ENCODE data around the gene SP2. TPM values are rescaled to one million over a fixed set of nuclear protein-coding genes. Genes with fewer than 3 reads are reported as not detected.
A peak's percentile ranks its signal among the peaks of the same experiment; 100 is the strongest.

Gene SP2
- total RNA-seq (2014; rRNA removed; shearing (Covaris generic)) = 0.98 and 1.6 TPM in 2 replicates

DNA sequence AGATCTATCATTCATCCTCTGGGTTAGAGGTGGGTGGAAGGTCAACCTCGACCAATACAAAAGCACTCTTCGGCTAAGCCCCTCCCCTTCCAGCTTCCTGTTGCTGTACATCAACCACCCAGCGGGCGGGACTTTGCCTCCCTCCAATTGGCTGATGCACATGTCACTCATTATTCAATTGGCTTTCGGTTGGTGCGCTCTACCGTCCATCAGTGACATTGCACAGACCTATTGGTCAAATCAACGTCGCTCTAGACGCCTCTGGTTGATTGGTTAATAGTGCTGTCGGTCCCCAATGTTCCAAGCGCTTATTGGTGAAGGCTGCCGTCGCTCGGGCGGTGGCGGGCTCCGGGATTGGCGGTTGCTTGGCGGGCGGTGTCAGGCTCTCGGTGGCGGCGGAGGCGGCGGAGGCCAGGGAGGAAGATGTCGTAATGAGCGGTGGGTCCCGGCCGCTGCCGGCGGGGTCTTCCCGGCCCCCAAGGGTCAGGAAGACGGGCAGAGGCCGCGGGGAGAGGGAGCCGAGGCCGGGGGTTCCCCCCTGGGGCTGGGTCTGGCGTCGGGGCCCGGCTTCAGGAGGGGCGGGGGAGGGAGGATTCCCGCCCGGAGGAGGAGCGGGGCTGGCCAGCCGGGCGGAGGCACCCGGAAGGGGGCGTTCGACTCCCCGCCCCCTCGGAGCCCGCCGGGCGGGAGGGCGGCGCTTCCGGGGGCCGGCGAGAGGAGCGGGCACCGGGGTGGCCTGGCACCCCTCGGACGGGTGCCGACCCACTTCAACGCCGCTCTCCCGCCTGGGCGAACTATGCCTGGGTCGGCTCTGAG is at the start of gene SP2:
SP2 (plus strand) TSS at position 381 of the 816 bp plus-strand sequence; CDS start at position 432, 51 bp downstream.
- peak; percentile 100 for DNase-seq (ENCODE audit: low read depth)

DNA sequence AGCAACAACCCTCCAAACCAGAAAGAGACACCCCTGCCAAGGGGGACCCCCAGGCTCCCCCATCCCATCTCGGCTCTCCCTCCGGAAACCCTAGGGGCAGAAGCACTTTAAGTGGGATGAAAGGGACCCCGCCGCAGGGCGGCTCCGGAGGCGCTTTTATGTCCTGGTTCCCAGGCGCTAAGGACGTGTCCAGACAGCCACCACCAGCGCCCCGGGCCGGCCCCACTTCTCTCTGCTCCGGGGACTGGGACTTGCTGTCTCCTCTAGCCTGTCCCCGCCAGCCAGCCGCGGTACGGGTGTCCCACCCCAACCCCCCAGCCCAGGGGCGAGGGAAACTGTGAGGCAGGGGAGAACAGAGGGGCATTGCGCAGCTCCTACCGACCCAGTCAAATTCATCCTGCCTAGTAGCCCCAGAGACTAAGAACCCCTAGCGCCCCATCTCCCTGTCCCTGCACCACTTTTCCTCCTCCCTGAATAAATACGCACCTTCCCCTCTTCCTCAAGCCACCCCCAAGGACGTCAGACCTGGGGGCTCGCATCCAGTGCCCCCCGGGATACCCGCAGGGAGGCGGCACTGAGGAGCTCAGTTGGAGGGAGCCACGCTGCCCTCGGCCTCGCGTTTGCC is 49.2 kb upstream of the SP2 start:
- DNase-seq (ENCODE audit: low read depth) = no peak

DNA sequence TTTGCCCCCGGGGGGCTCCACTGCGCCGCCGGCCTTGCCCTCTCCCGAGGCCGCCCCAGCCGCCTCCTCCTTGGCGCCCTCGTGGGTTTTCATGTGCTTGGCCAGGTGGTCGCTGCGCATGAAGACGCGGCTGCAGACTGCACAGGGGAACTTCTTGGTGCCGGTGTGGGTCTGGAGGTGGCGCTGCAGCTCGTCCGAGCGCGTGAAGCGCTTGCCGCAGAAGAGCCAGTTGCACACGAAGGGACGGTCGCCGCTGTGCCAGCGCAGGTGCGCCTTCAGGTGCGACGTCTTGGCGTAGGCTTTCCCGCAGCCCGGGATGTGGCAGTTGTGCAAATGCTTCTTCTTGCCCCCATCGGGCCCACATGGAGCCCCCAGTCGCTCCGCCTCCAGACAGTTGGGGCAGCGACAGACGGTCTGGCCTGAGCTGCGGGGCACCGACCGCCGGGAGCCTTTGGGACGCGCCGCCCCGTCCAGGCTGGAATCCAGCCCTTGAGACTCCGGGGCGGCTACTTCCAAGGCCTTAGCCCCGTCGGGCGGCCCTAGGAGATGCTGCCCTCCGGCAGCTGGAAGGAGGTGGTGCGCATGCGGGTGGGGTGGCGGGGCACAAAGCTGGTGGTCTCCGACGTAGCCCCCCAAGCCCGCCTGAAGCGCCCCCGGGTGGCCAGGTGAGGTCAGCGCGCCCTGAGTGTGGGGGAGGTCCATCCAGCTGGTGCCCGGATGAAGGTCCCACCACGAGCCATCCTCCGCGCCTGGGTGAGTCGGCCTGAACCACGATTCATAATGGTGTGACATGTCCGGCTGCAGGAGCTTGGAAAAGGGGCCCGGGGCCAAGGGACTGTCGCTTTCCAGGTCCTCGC is 48.5 kb upstream of the SP2 start:
- DNase-seq (ENCODE audit: low read depth) = no peak

DNA sequence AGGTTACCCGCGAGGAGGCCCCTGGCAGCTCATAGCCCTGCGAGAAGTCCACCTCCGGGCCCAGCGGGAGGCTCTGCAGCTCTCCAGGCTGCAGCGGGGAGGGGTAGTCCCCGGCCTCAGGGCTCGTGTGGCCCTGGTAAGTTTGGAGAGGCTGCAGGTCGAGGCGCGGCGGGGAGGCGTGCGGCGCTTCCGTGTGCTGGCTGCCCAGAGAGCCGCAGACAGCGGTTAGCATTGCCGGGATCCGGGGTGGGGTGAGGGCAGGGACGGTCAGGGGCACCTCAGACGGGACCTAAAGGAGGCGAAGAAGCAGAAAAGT is 47.9 kb upstream of the SP2 start:
- DNase-seq (ENCODE audit: low read depth) = no peak

DNA sequence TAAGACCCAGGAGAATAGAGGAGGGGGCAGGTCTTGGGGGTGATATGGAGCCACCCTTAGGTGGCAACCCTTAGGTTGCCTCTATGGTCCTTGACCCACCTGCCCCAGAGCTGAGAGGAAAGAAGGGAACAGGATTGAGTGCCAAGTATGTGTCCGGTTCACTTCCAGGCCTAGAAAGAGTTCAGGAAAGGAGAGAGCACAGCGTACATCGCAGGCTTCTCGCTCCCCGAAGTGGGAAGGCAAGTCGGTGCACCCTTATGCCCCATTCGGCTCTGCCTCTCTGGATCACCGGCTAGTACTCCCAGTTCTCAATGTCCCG is 45.7 kb upstream of the SP2 start:
- DNase-seq (ENCODE audit: low read depth) = no peak

DNA sequence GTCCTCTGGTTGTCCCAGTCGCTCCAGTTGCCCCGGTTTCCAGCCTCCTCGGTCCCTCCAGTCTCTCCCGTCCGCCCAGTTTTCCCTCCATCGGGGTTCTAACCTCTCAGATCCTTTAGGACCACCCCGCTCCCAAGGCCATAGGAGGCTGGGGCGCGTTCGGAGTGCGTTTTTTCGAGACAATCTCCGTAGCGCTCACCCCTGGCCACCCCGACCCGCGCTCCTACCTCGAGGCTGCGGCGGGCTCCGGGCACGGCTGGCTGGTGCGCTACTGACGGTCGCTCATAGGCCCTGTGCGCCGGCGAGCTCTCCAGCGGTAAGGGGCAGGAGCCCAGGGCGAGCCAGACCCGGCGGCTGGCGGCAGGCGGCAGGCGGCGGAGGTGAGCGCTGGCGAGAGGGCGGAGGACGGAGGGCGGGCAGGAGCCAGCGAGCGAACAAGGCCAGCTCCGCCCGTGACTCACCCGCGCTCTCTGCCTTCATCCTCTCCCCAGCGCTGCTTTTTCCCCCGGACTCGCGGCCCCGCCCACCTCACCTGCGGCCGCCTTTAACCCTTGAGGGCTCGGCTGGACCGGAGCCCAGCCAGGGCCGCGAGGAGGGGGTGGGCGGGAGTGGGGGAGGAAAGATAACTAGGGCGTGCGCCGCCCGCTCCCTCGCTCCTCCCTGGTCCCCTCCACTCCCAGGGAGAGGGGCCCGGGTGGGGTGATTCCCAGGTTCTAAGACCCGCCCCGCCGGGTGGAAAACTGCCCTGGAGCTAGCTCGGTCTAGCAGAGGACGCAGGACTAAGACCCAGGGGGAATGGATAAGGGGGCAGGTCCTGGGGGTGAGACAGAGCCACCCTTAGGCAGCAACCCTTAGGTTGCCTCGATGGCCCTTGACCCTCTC is 45.1 kb upstream of the SP2 start, which contains the start of gene SP6:
SP6 (minus strand) TSS at position 472 of the 882 bp plus-strand sequence. CDS start 2,734 bp downstream, outside the sequence.
- DNase-seq (ENCODE audit: low read depth) = peak; percentile 52

DNA sequence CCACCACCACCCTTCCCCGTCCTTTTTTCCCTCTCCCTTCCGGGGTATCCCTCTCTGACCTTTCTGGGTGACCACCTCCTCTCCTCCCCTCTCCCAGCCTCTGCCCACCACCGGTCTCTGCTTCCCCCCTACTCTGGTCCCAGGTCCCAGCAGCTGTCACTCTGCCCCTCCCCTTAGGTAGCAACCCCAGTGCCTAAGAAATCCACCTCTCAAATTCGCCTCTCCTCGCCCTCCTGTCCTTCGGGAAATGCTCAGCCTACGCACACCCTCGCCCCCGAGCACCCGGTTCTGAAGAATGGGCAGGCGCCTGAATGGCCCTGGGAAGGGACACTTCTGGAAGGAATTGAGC is 44.3 kb upstream of the SP2 start:
- no peak for DNase-seq (ENCODE audit: low read depth)

DNA sequence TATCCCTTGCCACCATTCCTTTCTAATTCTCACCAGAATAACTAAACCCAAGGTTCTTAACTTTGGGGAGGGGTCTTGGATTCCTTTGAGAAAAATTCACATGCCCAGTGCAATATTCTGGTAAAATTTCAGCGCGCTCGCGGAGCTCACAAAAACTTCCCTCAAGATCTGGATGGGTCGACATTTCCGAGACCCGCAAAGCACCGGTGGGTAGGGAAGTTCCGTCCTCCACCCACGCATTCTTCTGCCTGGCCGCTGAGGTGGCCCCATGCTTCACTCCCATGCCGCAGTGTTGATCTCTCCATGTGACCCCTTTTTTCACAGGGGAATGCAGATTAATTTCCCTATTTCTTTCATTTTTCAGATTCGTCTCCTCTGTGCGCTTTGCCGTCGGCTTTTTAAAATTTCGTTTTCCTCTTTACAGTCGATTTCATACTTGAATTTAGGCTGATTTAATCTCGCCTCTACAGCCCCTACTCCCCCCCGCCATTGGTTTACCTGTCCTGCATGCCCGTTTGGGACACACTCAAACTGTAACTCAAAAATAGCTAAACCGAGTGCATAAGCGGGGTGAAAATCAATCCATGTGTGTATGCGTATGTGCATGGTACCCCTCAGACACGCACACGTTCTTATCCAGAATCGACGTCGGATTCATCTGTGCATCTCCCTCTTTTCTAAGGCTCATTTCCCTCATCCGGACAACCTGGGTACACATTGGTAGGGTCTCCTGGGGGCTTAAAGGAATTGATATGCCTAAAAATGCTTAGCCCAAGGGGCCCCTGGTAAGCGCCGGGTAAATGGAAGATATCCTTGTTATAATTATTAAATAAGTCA is 43.7 kb upstream of the SP2 start:
- no peak for DNase-seq (ENCODE audit: low read depth)

DNA sequence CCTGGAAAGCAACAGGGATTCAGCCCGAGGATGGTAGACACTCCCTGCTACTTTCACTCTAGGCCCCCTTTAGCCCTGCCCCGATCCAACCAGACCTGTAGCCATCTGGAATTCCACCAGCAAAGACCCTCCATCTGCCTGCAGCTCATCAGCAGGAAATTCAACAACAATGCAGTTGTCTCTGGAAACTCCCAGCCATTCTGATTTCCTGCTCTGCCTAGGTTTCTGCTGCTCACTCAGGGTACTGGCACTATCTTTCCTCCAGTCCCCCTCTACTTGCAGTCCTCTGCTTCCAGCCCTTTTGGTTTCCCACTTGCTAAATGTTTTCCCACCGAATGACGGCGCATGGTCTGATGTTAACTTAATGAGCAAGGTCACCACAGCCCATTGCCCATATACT is 42.4 kb upstream of the SP2 start:
- no peak for DNase-seq (ENCODE audit: low read depth)

DNA sequence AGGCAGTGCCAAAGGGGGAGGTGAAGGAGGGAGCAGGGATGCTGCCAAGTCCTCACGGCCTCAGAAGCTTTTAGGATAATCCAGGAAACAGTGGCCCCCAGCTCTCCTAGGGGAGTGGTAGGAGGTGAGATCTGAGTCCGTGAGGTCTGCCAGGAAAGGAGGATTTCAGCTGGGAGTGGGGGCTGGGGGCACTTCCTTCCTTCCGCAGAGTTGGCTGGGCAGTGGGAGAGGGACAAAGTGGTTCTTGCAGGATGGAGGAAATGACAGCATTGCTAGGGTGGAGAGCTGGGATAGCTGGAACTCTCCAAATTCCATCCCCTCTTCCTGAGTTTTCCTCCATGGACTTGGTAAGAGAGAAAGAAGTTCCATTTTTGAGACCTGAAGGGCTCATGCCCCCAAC is 40.3 kb upstream of the SP2 start:
- no peak for DNase-seq (ENCODE audit: low read depth)

DNA sequence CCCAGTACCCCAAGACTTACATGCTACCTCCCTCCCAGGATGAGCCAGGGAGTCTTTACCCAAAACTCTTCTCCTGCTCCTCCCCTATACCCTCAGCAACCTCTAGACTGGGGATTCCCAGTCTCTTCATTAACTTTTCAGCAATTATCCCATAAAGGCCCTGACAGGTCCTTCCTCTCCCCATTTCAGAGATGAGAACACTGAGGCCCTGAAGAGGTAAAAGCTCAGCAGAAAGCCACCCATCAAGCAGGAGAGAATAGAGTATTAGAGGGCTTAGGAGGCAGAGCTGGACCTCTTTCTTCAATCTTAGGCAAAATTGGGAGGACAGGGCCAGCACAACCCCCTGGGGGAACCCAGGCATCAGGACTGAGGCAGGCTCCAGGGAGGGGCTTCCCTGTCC is 39.2 kb upstream of the SP2 start:
- DNase-seq (ENCODE audit: low read depth) = no peak

DNA sequence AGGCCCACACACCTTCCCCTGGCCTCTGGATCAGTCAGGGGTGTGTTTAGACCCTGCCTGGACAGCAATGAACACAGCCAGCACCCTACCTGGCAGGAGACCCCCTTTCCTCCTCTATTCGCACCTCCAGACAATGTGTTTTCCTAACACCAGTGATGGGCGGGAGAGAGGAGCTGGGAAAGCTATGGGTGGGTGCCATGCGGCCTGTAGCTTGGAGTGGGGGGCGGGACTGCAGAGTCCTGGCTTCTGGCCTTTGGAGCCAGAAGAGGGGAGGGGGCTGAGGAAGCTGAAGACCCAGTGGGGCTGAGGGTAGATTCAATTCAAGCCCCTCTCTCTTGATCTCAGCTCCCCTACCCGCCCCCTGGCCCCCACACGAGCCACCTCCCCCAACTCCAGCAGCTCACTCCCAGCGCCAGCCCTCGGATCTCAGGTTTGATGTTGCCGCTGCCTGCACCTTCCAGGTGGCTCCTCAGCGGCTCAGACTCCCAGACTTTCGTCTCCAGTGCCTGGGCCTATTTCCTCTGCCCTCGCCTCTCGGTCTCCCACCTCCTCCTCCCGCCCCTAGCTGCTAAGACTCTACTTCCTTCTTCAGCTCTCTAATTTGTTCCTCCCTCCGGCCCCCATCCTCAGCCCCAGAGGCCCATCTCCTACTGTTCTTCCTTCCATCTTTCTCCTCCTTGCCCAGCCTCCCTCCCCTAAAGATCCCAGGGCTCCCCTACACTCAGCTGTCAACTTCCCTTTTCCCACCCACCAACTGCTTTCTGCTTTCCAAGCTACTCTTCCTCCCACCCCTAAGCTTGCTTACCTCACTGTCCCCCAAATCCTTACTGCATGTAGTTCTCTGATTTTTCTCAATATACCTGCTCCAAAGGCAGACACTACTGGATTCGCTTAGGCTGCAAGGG is 38.2 kb upstream of the SP2 start:
- DNase-seq (ENCODE audit: low read depth) = no peak

DNA sequence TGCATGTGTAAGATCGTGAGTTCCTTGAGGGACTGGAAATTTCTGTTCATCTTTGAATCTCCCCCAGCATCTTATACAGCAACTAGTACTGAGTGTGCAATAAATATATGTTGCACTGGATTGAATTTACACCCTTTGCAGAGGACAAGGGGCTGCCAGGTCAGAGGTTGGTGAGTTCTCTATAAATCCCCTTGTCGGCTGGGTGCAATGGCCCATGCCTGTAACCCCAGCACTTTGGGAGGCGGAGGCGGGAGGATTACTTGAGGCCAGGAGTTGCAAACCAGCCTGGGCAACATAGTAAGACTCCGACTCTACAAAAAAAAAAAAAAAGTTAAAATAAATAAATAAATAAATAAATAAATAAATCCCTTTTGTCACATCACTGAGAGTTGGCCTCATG is 35.6 kb upstream of the SP2 start:
- DNase-seq (ENCODE audit: low read depth) = no peak

DNA sequence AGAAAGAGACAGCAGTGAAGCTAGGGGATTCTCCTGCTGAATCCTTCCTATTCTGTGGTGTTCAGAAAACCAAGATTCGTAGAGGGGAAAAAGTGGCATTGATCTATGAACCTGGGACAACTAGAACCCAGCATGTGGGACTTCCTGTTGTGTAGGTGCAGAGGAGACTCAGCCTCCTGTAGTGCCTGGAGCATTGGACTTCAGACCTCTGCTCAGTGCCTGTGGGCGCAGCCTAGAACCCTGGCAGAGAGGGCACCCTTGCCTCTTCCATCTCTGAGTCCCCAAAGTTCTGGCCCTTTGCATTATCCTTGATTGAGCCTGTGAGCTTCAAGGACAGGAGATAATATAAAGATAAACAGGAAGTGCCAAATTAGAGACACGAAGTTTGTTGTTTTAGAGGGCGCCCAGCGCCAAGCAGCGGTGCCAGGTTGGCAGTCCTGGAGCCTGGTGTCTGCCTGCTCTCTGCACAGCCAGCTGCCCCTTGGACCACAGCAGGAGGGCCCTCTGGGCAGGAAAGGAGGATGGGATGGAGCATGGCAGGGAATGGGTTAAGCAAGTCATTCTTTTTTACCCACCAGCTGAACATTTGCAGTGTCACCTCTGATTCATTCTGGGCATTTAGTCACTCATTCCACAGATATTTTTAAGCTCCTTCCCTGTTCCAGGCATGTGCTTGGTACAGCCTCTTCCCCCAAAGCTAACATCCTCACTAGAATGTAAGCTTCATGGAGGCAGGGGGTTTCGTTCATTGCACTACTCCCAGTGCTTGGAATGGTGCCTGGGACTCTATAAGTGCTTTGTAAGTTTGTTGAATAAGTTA is 33.2 kb upstream of the SP2 start:
- DNase-seq (ENCODE audit: low read depth) = peak; percentile 81

DNA sequence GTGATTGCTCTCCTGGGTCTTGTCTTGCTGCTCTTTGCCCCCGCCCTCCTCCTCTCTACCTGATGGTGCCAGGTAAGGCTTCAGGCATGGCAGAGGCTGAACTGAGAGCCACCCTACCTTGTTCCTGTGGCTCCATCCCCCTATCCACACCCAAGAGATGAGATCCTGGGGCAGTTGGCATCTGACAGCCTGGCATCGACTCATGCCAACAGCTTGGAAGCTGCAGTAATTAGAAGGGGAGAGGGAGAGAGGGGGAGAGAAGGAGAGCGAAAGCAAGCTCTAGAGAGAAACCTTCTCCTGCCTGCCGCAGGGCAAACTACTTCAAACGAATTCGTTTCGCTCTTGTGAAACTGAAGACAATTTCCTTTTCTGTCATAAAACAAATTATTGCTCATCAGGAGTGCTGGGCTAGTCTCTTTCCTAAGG is 31.2 kb upstream of the SP2 start:
- peak; percentile 80 for DNase-seq (ENCODE audit: low read depth)

DNA sequence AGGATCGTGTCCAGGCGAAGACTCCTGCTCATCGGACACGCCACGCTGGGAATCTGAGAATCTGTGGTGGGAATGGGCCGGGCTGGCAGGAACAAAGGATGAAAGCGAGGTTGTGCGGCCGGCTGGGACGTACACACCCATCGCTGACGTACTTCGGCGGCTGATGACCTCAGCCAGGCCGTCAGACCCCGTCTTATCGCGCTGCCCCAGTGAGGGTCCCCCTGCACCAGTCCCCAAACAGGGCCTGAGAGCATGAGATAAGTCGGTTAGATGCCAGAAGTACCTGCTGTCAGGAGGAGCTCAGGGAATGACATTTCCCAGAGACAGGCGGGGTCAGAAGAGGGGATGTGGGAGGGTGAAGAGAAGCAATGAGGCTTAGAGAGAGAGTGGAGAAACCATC is 29.1 kb upstream of the SP2 start:
- no peak for DNase-seq (ENCODE audit: low read depth)

DNA sequence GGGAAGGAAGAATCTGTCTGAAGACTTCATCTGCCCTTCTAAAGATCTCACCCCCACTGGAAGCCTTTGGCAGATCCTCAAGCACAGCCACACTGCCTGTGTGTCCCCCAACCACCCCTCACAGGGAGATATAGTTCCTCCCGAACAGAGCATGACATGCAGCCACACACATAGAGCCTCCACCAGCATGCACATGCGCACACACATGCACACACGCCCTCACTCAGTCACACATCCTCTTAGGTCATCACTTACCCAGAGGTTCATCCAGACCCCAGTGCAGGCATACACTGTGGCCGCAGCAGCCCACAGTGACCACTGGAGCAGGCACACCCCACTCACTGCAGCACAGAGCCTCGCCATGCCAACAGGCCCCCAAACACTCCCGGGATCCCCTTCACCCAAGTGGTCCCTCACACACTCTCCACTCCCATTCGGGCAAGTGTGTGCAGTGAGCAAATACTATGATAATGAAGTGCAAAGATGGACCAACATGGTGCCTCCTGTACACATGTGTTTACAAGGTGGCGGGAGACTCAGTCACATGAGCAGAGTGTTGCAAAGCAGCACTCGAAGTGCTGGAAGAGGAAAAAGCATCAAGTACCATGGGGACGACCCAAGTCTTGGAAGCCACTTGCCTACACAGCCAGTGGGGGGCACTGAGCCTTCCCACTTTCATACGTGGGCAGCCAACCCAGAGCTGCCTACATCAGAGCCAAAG is 28.1 kb upstream of the SP2 start:
- DNase-seq (ENCODE audit: low read depth) = no peak

DNA sequence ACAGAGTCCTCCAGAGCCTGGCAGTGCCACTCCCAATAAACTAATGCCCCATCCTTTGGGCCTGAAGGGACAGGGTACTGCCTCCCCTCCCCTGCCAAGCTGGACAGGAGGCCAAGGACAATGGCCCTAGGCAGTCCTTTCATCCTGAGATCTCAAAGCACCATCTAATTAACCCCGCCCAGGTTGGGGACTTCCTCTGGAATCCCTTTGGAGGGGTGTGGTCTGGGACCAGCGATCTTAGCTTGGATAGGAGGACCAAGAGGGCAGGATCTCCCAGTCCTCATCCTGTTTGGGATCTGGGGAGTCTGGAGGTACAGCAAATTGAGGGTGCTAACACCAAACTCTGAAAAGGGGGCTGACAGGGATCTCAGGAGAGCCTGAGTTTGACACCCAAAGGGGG is 26.9 kb upstream of the SP2 start:
- peak; percentile 24 for DNase-seq (ENCODE audit: low read depth)

Measured in RPMI7951 (cell line).